Uterus (tissue), 2 donors: ENCODE data around the gene TRABD2B.

ENCODE experiments used
- POLR2A ChIP-seq, 2 donors: fragments of 450-650 bp; IDR thresholded peaks; one replicate each; pipeline ENCODE4 v1.6.1; 2016; ENCODE audit warnings: antibody characterized with exemption in 2 of 2, mild to moderate bottlenecking in 1 of 2, moderate library complexity in 1 of 2
- TF ChIP-seq, protein P1 (sequence below), 4 experiments: fragments of 200-600 bp in 2 of 4; fragments of 450-650 bp in 2 of 4; sonication (generic) in 2 of 4; IDR thresholded peaks; one replicate each; pipeline ENCODE4 v1.5.1; 2016 to 2019; ENCODE audit warnings: antibody characterized with exemption in 4 of 4, mild to moderate bottlenecking in 2 of 4, moderate library complexity in 1 of 4

DNA sequence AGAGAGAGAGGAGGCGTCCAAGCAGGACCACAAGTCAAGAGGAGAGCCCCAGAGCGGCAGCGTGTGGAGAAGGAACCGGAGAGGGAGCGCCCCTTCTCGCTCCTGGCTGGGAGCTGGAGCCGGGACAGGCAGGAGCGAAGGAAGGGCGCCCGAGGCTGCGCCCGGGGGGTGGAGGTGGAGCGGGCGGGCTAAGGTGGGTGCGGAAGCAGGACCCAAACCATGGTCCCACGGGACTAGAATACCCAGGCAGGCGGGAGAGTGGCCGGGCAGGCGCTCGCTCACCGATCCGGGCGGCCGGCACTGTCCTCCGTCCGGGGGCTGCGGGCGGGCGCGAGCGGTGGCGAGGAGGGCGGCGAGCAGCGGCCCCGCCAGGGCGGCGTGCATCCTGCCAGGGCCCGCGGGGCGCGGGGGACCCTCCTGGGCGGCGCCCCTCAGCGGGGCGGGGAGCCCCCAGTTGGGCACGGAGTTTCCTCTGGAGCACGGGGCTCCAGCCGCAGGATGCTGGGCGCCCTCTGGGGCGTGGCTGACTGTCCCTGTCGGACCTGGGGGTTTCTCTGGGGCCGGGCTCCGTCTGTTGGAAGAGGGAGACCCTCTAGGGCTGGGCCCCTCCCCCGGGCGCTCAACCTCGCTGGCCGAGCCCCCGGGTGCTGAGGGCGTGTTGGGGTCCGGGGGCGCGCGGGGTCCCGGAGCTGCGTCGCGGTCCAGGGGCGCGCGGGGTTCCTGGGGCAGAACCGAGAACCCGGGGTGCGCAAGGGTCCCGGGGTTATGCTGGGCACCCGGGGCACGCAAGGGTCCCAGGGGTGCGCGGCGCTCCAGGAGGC is 569 bp downstream of the TRABD2B start:
- TF ChIP-seq, protein P1, sequence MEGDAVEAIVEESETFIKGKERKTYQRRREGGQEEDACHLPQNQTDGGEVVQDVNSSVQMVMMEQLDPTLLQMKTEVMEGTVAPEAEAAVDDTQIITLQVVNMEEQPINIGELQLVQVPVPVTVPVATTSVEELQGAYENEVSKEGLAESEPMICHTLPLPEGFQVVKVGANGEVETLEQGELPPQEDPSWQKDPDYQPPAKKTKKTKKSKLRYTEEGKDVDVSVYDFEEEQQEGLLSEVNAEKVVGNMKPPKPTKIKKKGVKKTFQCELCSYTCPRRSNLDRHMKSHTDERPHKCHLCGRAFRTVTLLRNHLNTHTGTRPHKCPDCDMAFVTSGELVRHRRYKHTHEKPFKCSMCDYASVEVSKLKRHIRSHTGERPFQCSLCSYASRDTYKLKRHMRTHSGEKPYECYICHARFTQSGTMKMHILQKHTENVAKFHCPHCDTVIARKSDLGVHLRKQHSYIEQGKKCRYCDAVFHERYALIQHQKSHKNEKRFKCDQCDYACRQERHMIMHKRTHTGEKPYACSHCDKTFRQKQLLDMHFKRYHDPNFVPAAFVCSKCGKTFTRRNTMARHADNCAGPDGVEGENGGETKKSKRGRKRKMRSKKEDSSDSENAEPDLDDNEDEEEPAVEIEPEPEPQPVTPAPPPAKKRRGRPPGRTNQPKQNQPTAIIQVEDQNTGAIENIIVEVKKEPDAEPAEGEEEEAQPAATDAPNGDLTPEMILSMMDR (IDR thresholded peaks at IDR 0.05), result no peak
- no peak for TF ChIP-seq POLR2A (IDR thresholded peaks at IDR 0.05)
